Glutamatergic neuron (in vitro differentiated cells): ENCODE results near the gene MATN4. TPM values are rescaled to one million over a fixed set of nuclear protein-coding genes. Genes with fewer than 3 reads are reported as not detected.

Experiments
- DNase-seq: peaks from one replicate; pipeline ENCODE4 v3.0.0; 2022
- H3K27ac Mint-ChIP-seq: one replicate; pipeline ENCODE4 v1.8.0; 2020; ENCODE audit warnings: mild to moderate bottlenecking, mixed read lengths, inconsistent platforms; ENCODE audit not compliant: unreplicated experiment
- H3K27me3 Mint-ChIP-seq: one replicate; pipeline ENCODE4 v1.8.0; 2020; ENCODE audit warnings: mild to moderate bottlenecking, moderate library complexity, mixed read lengths, inconsistent platforms; ENCODE audit not compliant: unreplicated experiment
- H3K36me3 Mint-ChIP-seq: one replicate; pipeline ENCODE4 v1.8.0; 2020; ENCODE audit warnings: mild to moderate bottlenecking, mixed read lengths, inconsistent platforms; ENCODE audit not compliant: unreplicated experiment
- H3K4me1 Mint-ChIP-seq: one replicate; pipeline ENCODE4 v1.8.0; 2020; ENCODE audit warnings: mild to moderate bottlenecking, low read depth, mixed read lengths, inconsistent platforms; ENCODE audit not compliant: unreplicated experiment
- H3K4me3 Mint-ChIP-seq: one replicate; pipeline ENCODE4 v1.8.0; 2020; ENCODE audit warnings: mild to moderate bottlenecking, mixed read lengths, inconsistent platforms; ENCODE audit not compliant: unreplicated experiment
- H3K9me3 Mint-ChIP-seq: one replicate; pipeline ENCODE4 v1.8.0; 2020; ENCODE audit warnings: mild to moderate bottlenecking, moderate library complexity, mixed read lengths, inconsistent platforms; ENCODE audit not compliant: unreplicated experiment
- CTCF ChIP-seq: fragments of 200-600 bp; sonication (generic); IDR thresholded peaks from one replicate; pipeline ENCODE4 v1.5.0; 2021; ENCODE audit not compliant: partially characterized antibody, unreplicated experiment
- long read RNA-seq: library from polyadenylated mRNA; unstranded; transcript quantifications from one replicate; pipeline ENCODE4 v2.0.0, GENCODE V29; 2020; ENCODE audit not compliant: unreplicated experiment
- total RNA-seq: library from RNA; stranded (reverse); fragmentation: NEBNext Ultra II Directional; extraction: Animal tissue kit (Norgen Biotek cat#: 25700); gene quantifications from one replicate; pipeline ENCODE4 v1.2.1, GENCODE V29; 2021; ENCODE audit not compliant: unreplicated experiment

Gene MATN4
- not detected for total RNA-seq
- long read RNA-seq = 0 reads

GRCh38 chr20:45308117-45308778, at the start of gene MATN4:
MATN4 (minus strand) TSS chr20:45308299; CDS start chr20:45305582, 2,717 bp downstream.
- Mint-ChIP-seq H3K4me1 (no peaks in the 10 kb centered on the region), H3K27ac (no peak within 1 kb of the TSS), H3K4me3 (no peak within 1 kb of the TSS), H3K9me3 (peaks cover 6% of the 10 kb centered on the region), H3K27me3 (peaks cover 15% of the 10 kb centered on the region), H3K36me3 (peaks cover 6% of the 10 kb centered on the region)
- no peak for TF ChIP-seq CTCF
- DNase-seq = no peak

- H3K36me3 Mint-ChIP-seq = no peaks in the 10 kb centered on the region
- no peaks in the 10 kb centered on the region for H3K4me1 Mint-ChIP-seq
- TF ChIP-seq CTCF = no peak
- DNase-seq = no peak
- H3K9me3 Mint-ChIP-seq = no peaks in the 10 kb centered on the region
- no peak overlapping the region for H3K4me3 Mint-ChIP-seq
- no peak overlapping the region for H3K27ac Mint-ChIP-seq
- no peaks in the 10 kb centered on the region for H3K27me3 Mint-ChIP-seq
Measured at GRCh38 chr20:45355209-45356084, 47.3 kb upstream of the MATN4 start.

GRCh38 chr20:45354423-45355208, 46.5 kb upstream of the MATN4 start:
- H3K4me1 Mint-ChIP-seq = no peaks in the 10 kb centered on the region
- no peak overlapping the region for H3K4me3 Mint-ChIP-seq
- no peaks in the 10 kb centered on the region for H3K9me3 Mint-ChIP-seq
- no peak overlapping the region for H3K27ac Mint-ChIP-seq
- H3K27me3 Mint-ChIP-seq = no peaks in the 10 kb centered on the region
- DNase-seq = no peak
- no peak for TF ChIP-seq CTCF
- H3K36me3 Mint-ChIP-seq = no peaks in the 10 kb centered on the region

GRCh38 chr20:45353746-45354145, 45.6 kb upstream of the MATN4 start:
- H3K9me3 Mint-ChIP-seq = no peaks in the 10 kb centered on the region
- H3K4me1 Mint-ChIP-seq = no peaks in the 10 kb centered on the region
- no peak for TF ChIP-seq CTCF
- no peaks in the 10 kb centered on the region for H3K36me3 Mint-ChIP-seq
- no peaks in the 10 kb centered on the region for H3K27me3 Mint-ChIP-seq
- no peak for DNase-seq
- no peak overlapping the region for H3K27ac Mint-ChIP-seq
- no peak overlapping the region for H3K4me3 Mint-ChIP-seq
